ENCODE measurements around the gene PTX4.

DNA sequence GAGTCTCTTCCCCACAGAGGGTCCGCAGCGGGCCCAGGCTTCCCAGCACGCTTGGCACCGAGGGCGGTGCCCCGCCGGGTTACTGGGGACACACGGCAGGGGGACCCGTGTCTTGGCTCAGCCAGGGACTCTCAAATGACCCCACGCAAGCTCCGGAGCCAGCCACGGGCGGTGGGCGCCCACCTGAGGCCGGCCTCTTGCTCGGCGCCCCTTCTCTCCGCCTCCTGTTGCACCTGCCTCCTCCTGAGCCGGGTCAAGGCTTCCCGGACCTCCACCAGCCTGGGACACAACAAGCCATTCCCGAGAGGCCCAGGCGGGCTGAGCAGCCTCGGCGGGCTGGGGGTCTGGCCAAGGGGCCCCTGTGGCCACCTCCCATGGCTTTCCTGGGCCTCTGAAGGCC, 46.0 kb downstream of the PTX4 start:
- TF ChIP-seq POLR2AphosphoS5 (IDR thresholded peaks at IDR 0.05): no peak
- TF ChIP-seq, protein P1, sequence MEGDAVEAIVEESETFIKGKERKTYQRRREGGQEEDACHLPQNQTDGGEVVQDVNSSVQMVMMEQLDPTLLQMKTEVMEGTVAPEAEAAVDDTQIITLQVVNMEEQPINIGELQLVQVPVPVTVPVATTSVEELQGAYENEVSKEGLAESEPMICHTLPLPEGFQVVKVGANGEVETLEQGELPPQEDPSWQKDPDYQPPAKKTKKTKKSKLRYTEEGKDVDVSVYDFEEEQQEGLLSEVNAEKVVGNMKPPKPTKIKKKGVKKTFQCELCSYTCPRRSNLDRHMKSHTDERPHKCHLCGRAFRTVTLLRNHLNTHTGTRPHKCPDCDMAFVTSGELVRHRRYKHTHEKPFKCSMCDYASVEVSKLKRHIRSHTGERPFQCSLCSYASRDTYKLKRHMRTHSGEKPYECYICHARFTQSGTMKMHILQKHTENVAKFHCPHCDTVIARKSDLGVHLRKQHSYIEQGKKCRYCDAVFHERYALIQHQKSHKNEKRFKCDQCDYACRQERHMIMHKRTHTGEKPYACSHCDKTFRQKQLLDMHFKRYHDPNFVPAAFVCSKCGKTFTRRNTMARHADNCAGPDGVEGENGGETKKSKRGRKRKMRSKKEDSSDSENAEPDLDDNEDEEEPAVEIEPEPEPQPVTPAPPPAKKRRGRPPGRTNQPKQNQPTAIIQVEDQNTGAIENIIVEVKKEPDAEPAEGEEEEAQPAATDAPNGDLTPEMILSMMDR (IDR thresholded peaks at IDR 0.05): no peak
